Hematopoietic multipotent progenitor cell (in vitro differentiated cells): Measurements from ENCODE around the gene CRIP3. TPM values are rescaled to one million over a fixed set of nuclear protein-coding genes. Genes with fewer than 3 reads are reported as not detected.
A peak's percentile ranks its signal among the peaks of the same experiment; 100 is the strongest.

Experiments used
- DNase-seq, 3 donors: peaks; one replicate each; pipeline ENCODE4 v3.0.0-alpha.2; 2011 to 2015; ENCODE audit warnings: low read depth in 2 of 3, low spot score in 2 of 3
- total RNA-seq: library from RNA; depleted of rRNA; stranded (reverse); fragments of >200 nt; gene quantifications from one replicate; pipeline ENCODE4 v1.2.3, GENCODE V29; 2012

Gene CRIP3
- total RNA-seq, 1 donor = 0.27 TPM

DNA sequence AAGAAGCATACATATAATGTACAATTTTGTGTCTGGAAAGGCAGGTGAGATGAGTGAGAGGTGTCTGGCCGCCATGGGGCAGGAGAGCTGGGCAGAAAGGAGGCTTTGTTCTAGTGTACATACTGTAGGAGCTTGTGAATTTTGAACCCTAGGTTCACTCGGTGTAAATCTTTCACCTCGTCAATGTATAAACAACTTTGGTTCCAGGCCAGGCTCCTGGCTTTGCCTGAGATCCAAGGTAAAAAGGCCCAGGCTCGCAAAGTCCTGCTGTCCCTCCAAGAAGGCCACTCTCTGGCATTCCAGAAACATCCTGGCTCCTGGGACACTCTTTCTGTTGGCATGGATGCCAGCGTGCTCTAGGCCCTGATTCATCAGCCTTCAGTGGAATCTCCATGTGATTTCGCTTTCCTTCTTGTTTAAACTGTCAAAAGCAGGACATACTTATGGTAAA, 17.7 kb downstream of the CRIP3 start:
- DNase-seq = no peak

DNA sequence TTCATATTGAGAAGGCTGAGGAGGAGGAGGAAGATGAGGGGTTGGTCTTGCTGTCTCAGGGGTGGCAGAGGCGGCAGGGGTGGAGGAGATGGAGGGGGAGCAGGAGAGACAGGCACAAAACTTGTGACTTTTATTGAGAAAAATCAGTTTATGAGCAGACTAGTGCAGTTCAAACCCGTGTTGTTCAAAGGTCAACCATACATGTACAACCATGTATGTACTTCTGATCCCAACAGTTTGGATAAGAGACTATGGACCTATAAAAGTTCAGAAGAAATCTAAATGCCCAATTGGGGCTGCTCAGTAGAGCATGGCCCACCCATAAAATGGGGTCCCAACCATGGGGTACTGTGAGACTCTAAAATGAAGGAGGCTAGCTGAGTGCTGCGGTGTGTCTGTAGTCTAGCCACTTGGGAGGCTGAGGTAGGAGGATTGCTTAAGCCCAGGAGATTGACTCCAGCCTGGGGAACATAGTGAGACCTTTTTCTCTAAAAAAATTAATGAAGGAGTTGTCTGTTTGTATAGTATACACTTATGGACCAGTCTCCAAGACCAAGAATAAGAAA, 18.2 kb downstream of the CRIP3 start:
- no peak for DNase-seq

DNA sequence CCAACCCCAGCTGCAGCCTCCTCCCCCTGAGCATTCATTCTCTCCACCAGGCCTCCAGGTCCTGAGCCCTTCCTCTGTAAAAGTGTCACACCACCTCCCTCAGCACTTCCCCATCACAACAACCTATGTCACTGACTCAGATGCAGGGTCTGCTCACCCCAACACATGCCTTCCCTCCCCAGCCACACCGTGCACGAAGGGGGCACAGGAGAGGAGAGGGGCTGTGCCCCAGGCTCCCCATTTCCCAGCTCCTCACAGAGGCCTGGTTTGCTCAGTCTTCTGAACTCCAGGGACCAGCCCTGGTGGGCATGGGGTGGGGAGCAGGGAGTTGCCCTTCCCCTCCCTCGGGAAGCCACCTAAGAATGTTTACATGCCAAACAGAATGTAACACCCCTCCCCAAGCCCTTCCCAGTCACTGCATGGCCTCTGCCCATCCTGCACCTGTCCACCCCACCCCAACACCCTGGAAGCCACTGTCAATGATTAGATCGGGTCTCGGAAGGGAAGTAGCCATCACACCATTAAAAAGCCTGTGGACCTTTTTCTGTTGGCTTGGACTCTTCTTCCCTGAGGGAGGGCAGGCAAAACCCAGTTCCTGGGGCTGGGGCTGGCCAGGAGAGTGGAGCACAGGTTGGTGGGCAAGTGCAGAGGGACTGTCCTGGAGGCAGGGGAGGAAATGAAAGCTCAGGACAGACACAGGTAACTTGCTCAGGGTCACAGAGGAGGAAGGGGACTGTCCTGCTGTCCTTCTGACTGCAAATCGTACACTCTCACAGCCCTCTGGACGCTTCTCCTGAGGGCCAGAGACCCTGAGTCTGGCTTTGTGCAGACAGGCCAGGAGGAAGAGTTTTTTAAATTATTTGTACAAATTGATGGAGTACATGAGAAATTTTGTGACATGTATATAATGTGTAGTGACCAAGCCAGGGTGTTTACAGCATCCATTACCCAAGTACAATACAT, 20.6 kb downstream of the CRIP3 start:
- DNase-seq = no peak

DNA sequence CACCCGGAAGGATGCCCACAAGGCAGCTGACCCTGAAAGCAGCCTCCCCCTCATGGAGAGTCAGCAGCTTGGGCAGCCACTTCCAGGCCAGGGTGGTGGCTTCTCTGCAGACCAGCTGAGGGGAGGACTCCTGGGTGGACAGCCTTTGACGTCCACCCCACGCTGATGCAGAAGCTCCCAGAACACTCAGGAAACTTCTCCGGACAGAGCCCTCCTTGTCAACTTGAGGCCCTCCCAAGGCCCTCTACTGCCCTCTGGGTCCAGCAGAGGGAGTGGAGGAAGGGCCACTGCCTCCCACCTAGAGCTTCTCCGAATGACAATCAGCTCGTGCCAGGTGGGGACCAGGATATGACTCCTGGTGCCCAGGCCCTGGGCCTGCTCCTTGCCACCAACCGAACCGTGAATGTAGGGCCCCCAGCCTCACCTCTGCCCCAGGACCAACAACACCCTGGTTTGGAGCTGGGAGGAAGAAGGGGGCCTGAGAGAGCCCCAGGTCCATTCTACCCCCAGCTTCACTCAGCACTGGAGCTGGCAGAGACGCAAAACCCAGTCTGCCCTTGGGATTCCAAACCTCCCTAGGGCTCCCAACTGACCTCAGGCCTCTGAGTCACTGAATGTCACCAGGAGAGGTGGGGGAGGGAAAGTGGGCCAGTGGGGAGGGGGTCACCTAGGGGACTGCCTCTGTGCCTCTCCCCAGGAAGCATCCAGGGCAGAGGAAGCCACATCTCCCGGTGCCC, 21.5 kb downstream of the CRIP3 start:
- DNase-seq = no peak

DNA sequence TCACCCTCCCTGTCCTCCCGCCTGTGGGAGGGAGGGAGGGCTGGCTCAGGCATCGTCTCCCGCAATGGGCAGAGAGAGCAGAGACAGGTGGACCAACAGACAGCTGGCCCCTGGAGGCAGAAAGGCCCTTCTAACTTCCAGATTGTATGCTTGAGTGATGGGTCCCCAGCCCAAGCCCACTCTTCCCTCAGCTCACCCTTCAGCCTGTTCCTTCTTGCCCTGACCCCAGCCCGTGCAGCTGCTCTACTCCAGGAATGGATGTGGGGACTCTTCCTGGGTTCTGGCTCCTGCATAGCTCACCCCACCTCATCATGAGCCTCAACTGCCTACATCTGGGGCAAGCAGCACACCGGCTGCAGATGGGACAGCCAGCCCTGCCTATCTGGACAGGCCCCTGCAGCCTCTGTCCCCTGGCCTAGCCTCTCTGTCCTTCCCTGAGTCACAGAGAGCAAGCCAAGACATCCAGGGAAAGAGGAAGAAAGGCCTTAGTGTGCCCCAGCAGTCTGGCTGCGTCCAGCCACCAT, 22.1 kb downstream of the CRIP3 start:
- no peak for DNase-seq

DNA sequence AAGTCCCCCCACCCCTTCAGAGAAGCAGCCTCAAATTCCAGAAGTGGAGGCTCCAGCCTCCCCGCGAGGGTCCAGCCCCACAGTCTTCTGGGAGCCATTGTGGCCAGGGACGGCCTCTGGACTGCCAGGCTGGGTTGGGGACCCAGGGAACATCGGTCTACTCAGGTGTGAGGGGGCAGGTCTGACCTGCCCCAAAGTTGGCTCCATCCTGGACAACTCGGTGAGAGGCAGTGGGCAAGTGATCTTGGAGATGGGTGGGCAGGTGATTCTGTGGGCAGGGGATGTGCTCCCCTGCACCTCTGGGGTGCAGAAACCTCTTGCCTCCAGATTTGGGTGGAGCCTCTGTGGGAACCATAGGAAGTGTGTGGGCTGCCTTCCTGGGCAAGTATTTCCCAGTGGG, 22.8 kb downstream of the CRIP3 start:
- DNase-seq = no peak

DNA sequence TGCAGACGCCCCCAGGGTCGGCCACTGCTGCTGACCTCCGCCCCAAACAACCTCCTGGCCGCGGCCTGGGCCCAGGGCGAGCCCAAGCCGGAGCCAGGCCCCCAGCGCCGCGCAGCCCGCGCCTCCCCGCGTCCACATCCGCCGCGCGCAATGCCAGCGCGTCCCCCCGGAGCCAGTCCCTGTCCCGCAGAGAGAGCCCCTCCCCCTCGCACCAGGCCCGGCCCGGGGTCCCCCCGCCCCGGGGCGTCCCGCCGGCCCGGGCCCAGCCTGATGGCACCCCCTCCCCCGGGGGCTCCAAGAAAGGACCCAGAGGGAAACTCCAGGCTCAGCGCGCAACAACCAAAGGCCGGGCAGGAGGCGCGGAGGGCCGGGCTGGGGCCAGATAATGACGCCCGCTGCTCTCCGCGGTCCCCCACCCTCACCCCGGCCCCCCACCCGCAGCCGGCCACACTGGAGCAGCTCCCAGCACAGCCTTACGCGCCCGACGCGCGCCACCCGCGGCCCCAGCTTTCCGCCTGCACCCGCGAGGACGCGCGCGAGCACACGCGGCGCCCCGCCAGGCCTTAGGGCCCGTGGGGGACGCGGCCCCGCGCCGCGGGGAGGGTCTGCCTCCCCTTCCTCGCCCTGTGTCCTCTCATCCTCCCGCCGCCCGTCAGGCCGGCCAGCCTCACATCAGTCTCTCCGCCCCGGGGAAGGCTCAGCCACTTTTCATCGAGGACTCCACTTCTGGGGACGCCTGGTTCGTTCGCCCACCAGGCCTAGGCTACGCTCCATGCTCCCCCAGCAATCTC, 23.4 kb downstream of the CRIP3 start:
- DNase-seq = no peak

DNA sequence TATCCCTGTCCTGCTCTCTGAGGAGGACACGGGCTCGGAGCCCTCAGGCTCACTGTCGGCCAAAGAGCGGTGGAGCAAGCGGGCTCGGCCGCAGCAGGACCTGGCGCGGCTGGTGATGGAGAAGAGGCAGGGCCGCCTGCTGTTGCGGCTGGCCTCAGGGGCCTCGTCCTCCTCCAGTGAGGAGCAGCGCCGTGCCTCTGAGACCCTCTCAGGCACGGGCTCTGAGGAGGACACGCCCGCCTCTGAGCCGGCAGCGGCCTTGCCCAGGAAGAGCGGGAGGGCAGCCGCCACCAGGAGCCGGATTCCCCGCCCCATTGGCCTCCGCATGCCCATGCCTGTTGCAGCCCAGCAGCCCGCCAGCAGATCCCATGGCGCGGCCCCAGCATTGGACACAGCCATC, 24.7 kb downstream of the CRIP3 start:
- no peak for DNase-seq

DNA sequence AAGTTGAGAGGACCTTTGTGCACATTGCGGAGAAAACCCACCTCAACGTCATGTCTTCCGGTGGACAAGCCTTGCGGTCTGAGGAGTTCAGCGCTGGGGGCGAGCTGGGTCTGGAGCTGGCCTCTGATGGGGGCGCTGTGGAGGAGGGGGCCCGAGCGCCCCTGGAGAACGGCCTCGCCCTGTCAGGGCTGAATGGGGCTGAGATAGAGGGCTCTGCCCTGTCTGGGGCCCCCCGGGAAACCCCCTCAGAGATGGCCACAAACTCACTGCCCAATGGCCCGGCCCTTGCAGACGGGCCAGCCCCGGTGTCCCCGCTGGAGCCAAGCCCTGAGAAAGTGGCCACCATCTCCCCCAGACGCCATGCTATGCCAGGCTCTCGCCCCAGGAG, 25.1 kb downstream of the CRIP3 start:
- no peak for DNase-seq

DNA sequence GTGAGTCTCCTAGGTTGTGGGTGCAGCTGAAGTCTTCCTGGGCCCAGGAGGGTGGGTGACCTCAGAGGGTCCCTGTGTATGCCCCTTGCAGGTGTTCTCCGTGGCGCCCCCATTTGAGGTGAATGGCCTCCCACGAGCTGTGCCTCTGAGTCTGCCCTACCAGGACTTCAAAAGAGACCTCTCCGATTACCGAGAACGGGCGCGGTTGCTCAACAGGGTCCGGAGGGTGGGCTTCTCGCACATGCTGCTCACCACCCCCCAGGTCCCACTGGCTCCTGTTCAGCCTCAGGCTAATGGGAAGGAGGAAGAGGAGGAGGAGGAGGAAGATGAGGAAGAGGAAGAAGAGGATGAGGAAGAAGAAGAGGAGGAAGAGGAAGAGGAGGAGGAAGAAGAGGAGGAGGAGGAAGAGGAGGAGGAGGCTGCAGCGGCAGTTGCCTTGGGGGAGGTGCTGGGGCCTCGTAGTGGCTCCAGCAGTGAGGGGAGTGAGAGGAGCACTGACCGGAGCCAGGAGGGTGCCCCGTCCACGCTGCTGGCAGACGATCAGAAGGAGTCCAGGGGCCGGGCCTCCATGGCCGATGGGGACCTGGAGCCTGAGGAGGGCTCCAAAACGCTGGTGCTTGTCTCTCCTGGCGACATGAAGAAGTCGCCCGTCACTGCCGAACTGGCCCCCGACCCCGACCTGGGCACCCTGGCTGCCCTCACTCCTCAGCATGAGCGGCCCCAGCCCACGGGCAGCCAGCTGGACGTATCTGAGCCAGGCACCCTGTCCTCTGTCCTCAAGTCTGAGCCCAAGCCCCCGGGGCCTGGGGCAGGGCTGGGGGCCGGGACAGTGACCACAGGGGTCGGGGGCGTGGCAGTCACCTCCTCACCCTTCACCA, 25.8 kb downstream of the CRIP3 start:
- no peak for DNase-seq

DNA sequence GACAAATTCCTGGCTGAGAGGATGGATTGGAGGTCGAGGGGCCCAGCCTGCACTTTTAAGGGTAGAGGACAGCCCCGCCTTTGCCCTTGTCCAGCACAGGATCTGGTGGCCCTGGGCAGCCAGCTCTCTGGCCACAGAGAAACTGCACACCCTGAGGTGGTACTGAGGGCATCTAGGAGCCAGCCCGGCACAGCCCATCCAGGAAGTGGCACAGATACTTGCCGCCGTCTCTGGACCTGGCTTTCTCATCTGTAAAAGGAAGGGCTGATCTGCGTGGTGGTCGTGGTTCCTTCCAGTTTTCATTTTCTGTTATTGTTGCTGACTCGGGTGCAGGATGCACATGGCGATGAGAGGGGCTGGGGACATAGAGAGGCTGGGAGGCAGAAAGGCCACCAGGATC, 26.6 kb downstream of the CRIP3 start:
- no peak for DNase-seq

DNA sequence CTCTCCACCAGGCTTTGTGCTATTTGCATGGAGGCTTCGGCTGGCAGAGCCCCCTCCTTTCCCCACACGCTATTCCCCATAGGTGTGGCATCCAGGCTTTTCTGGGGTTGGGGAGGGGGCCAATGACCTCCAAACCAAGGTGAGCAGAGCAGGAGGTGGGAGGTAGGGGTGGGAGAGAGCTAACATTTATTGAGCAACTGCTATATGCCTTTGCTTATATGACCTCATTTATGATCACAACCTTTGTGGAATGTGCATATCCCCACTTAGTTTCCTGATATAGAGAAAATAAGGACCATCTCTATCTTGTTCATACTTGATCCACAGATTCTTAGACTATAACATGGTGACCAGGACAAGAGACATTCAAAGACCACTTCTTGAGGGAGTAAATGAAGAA, 28.4 kb downstream of the CRIP3 start:
- DNase-seq = no peak

DNA sequence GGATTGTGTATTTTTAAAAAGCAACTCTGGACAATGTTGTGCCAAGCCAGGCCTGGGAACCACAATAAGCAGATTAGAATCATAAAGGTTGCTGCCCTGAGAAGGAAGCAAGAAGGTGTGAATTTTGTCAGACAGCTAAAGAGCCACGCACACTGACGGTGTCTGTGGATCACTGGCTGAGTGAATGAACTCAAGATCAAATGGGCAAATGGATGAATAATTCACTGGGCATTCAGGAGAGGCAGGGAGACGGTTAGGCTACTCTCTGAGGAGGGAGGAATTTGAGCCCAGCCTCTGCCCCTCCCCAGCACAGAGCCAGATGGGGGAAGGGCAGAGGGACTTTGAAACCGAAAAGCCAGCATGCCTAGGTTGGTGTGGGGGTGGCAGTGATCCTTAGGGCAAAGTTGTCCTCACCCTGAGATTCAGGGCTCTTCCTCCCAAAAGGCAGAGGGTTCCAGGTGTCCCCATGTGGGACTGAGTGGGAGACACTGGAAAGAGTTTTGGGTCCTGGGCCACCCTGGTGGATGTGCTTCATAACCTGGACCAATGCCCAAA, 30.0 kb downstream of the CRIP3 start:
- no peak for DNase-seq

DNA sequence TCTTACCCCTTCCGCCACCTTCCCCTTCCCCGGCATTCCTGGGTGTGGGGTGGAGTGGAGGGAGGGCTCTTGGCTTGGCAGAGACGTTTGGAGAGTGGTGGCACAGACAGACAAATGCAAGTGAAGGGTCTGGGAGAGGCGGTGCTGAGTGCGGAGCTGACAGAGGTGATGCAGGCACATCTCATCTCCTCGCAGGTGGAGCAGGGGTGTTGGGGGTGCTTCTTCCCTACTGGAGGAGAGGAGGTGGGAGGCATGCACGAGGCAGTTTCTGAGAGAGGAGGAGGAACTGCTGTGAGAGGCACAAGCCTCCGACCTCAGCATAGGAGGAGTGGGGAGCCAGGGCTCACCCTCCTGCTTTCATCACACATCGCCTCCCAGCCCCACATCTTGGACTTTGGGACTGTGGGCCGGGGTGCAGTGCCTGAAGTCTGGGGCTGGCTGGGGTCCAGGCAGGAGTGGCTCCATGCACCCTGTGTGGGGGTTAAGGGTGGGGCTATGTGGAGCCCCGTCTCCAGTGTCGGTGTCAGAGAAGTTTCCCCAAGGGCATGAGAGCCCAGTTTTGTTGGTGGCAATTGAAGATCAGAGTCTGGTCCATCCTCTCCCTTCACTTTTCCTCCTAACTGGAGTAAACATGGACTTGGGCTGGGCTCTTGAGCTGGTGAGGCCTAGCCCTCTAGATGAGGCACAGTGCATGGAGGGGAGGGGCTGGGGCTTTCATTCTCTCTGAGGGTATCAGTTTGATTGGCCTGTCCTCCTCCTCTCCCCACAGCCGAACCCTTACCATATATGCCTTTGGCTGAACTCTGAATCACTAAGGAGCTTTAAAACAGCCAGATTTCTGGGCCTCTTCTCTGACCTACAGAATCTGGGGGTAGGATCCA, 30.7 kb downstream of the CRIP3 start:
- DNase-seq = no peak

DNA sequence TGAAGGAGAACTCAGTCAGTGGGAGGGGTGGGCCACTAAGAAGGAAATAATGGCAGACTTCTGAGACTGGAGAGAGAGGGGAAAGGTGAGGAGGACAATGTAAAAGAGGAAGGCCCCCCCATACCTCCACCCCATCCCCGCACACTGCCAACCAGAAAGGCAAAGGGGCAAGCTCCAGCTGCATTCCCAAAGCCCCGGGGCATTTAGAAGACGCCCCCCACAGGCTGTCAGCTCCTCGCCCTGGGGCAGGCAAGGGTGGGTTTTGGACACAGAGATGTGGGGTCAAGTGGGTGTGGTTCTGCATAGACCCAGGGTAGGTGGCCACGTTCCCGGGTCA, 31.4 kb downstream of the CRIP3 start:
- DNase-seq = no peak

DNA sequence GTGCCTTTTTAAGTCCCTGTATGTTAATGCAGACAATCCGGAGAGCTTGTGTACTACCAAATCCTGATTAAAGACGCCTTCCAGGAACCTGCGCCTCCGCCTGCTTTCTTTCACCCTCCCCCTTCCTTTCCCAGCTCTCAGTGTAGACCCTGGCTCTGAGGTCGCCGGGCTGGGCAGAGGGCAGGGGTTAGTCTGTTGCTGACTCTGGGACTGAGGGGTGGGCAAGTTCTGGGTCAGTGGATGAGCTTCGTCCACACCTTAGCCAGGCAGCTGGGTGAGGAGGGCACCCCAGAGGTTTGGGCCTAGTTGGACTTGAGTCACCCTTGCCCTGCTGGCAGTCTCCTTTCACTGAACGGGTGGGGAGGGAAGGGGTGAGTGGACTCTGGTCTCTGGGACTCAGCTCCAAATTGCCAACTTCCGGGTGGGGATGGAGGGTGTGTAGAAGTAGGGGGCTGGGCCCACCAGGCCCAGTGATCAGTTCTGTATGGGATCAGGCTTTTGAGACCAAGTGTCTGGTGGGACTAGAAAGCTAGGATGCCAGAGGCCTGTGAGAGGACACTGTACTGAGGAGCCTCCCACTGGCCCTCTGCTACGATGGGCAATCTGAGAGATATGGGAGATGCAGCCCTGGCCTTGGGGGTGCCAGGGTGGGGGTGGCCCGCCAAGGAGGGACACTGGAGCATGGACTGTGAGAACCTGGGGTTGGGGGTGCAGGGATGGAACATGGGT, 31.9 kb downstream of the CRIP3 start:
- DNase-seq = no peak

DNA sequence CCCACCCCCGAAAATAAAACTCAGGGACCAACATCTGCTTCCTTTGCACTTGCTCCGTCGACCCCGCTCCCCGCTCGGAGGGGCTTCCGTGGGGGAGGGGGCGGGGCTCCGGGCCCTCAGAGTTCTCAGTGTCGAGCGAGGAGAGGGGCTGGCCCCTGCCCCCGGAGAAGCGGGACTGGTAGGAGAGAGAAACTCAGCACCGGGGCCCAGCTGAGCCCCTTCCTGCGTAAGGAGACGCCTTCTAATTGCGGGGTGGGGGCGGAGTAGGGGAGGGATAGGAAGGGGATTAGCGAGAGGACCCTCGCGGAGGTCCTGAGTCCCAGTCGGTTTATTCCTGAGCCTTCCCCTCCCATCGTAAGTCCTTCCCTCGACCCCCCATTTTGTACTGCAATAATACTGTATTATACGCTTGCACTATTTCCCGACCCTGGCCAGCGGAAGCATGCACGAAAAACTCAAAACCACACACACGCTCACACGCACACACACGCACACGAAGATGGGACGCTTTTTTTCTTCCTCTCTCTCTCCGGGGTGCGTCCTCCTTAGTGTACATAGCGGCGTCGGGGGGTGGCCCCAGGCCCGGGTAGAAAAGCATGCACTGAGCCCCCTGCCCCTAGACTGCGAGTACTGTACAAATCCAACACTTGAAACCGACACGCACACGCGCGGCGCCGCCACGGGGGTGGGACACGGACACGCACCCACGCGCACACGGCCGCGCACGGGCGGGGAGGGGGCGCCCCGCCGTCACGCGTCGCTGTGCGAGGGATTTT, 32.6 kb downstream of the CRIP3 start:
- DNase-seq = peak in 2 of 3 donors; percentile 59 to 62
